Glomerular visceral epithelial cell (primary cell): ENCODE measurements around the gene PDPR.
"Not testable (repeated sequence)": the region's sequence is repeated elsewhere in the genome, so short reads cannot be mapped to it uniquely, and the experiment has no call there.

Experiments
- DNase-seq: peaks from one replicate; pipeline ENCODE4 v3.0.0-alpha.2; 2016; ENCODE audit errors: extremely low spot score

Gene PDPR

DNA sequence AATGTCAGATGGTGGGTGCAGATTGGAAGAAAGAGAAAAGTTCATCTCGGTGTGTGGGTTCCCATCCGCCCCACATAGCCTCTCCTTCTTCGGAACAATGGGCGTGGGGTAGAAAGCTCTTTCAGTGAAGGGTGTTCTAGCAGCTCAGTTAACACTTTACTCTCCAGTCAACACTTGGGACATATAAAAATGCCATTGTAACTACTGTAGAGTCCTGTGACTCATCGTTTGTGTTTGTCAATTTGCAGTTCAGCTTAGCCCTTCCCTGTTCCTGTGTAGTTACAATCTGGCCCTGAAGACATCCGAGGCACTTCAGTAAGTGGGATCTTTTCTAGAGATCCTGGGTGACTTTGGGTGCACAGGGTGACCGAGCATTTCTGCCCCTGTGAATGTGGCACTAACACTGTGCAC is 47.9 kb downstream of the PDPR start:
- peak; percentile 25 for DNase-seq

DNA sequence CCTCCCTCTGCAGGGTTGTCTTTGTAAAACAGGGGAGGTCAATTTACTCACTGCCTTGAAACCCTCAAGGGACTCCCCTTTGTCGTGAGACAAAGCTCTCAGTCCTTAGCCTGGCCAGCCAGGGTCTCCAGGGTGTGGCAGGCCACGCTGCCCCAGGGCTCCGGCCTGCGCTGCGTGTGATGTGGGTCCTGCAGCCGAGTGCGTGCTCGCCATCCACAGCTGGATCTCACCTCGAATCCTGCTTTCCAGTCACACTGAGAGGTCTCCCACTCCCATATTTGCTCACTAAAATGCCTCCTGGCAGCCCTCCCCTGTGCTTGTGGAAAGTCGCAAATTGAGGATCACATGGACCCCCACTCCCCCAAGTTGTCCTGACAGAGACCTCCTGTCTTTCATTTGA is 49.5 kb downstream of the PDPR start:
- DNase-seq = no peak

DNA sequence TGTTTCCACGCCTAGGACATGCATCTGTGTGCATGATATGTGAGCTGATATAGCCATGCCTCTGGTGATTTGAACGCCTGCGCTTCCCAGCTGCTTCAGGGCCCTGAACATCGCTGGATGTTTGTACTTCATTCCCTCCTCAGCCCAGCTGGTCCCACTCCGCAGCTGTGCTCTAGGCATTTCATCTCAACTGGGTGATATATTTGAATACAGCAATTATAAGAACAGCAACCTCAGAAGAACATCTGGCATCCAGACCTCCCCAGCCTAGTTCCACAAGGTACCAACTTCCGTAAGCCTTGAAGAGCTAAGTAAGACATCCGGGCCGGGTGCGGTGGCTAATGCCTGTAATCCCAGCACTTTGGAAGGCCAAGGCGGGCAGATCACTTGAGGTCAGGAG is 52.6 kb downstream of the PDPR start:
- DNase-seq = not testable (repeated sequence)

DNA sequence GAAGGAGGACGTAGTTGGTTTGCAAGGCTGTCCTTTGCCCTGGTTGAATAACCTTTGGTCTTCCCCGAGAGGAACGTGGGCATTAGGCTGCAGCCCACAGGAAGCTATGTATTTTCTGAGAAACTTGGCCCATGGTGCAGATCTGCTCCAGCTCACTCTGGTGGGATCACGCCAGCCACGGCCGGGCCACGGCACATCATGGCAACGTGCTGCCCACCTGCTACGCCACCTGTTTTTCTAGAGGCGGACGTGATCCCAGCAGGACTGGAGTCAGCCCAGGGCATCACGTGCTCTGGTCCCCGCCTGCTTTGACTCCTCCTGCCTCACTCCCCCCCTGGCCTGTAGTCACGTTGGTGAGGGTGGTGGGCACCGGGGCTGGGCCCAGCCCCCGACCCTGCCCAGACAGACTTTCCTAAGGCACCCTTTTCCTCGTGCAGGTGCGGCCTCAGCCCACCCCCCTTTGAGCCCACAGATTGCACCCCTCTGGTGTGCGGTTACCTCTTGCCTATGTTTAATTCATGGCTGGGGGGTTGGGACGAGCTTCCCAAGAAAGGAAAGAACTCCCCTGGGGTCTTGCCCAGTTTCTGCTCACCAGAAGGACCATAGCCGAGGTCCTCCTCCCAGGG is 59.2 kb downstream of the PDPR start, which contains the start of gene CLEC18C:
CLEC18C (plus strand) TSS at position 576 of the 626 bp plus-strand sequence. CDS start 492 bp downstream, outside the sequence.
- DNase-seq = not testable (repeated sequence)

DNA sequence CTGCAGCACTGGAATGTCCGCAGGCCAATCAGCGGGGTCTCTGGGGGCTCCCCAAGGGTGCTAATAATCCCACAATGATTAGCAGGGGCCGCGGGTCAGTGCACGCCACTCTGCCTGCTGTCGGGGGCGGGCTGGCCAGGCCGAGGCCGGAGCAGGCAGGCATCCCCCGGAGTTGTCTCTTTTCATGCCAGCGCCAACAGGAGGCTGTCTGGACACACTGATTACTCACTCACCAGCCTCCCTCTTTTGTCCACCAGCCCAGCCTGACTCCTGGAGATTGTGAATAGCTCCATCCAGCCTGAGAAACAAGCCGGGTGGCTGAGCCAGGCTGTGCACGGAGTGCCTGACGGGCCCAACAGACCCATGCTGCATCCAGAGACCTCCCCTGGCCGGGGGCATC is 59.8 kb downstream of the PDPR start:
- DNase-seq = not testable (repeated sequence)

DNA sequence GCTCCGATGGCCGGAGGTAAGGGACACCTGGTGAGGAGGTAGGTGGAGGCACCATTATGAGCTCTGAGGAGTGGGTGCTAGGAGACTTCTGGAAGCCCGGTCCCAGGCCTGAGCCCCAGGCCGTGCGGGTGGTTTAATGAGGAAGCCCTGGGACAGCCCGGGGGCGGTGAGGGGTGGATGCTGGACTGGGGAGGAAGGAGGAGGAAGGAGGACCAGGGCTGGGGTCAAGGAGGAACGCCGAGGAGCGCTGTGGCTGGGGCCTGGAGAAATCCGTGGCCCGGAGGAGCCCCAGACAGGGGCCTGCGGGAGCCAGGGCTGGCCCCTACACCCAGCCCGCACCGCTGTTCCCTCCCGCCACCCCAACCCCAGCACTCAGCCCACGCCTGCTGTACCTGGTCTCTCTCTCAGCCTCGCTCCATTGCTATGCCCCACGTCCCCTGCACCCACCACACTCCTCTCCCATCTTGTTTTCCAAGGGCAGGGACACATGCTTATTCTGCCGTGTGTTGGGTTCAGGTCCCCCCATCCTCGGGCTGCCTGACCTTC is 60.3 kb downstream of the PDPR start:
- DNase-seq = not testable (repeated sequence)

DNA sequence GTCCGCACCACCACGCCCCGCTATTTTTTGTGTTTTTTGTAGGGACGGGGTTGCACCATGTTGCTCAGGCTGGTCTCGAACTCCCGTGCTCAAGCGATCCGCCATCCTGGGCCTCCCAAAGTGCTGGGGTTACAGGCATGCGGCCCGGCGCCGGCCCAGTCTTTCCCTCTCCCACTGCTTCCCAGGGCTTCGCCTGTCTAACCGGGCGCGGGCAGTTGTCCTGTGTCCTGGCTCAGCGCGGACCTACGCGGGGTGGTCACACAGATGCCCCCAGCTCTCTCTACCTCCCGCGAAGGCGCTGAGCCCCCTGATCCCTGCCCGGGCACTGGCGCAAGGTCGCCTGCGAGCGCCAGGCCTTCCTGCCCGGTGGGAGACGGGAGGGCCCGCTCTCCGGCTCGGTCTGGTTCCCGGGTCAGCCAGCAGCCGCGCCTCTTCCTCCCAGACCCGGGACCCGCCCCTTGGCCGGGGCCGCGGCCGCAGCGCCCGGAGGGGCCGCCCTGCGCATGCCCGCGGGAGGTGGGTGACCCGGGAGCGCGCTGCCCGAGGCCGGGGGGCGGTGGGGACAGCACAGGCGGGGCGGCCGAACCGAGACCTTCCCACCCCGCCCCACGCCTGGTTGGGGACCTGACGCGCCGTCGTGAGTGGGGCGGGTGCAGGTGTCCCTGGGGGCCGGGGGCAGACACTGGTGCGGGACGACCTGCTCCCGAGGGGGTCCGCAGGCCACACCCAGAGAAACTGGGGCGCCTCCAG is 73.9 kb downstream of the PDPR start:
- DNase-seq = not testable (repeated sequence)

DNA sequence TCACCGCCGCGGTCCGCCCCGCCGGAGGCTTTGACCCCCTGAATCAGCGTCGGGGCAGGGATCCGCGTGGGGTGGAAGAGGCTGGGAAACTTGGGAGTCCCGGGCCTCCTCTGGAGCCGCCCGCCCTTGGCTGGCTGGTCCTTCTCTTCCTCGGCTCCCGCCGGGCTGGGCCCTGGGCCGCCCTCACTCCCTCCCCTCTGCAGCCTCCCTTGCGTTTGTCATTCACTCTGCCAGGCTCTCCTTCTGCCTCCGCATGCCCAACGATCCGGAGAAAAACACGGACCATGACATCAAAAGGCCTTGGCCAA is 74.4 kb downstream of the PDPR start:
- not testable (repeated sequence) for DNase-seq

DNA sequence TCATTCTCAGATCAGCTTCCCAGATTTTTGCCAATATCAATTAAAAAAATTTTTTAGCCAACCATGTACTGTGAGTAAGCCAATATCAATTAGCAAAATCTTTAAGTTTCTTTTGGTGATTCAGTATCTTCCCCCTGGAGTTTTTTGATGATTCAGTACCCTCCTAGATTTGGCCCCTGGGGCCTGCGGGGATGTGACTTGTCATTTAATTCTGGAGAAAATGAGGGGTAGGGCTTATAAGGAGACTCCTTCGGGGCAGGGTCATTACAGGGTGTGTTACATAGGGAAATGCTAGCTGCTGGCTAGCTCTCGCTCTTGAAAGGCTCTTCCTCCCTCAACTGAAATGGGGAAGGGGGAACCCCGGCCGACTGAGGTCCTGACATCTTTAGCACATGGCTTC is 76.4 kb downstream of the PDPR start:
- DNase-seq = not testable (repeated sequence)

DNA sequence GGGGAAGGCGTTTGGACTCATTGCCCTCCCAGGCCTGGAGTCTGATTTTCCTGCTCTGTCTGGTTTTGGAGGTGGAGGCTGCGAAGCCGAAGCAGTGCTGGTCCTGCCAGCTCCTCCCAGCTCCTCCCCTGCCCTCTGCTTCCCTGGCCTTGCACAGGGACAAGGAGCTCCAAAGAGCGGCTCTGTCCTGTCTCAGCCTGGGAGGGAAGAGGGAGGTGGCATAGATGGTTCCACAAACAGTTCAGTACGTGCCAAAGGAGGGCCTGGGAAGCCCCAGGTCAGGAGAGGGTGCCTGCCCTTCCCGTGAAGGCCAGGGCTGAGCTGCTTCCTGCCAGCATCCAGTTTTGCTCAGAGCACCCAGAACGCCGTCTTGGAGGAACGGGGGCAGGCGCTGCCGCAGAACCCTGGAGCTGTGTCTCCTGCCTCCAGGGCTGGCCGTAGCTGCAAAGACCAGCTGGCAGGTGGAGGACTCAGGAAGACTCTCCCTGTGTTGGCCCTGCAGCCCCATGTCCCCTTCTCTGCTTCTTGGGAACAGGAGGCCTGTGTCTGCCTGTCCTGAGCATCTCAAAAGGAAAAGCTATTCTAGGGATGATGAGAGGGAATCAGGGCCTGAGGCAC is 82.7 kb downstream of the PDPR start:
- DNase-seq = not testable (repeated sequence)

DNA sequence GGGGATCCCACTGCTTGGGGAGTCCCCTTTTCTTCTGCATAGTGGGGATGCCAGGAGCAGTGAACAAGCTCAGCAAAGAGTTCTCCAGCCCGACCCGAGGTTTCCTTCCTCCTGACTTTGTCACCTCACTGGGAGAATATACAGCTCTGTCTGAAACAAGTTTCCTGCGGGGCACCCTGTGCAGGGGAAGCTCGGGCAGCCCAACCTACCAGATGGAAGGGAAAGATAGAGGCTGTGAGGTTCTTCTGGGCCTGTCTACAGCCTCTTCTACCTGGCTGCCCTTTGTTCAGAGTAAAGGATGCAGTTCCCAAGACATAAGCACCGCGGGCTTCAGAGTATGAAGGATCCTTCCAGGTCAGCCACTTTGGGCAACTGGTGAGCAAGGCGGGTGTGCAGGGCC is 83.5 kb downstream of the PDPR start:
- DNase-seq = not testable (repeated sequence)

DNA sequence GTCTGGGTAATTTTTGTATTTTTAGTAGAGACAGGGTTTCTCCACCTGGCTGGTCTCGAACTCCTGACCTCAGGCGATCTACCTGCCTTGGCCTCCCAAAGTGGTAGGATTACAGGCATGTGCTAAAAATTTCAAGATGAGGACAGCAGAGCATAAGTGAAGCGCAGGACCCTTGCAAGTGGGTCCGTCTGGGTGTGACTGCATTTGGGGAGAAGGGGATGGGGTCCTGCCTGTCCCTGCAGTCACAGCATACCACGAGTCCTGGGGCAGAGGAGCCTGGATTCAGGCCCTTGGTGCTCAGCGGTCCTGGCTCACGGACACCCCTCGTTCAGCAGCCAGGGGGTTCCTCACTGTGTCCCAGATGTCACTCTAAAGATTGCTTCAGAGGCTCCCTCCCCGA is 84.1 kb downstream of the PDPR start:
- DNase-seq = not testable (repeated sequence)

DNA sequence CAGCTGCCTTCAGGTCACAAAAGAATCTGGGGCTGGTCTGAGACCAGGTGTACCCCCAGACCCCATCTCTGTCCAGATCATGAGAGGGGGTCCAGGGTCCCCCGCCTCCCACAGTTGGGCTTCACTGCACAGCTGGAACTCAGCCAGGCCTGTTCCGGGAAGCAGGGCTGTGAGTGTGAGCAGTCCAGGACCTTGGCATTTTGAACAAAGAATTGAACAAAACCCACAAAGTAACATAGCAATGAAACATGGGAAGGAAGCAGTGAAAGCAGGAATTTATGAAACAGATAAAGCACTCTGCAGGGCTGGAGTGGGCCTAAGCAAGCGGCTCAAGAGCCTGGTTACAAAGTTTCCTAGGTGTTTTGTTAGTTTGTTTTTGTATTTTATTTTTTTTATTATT is 84.5 kb downstream of the PDPR start:
- peak; percentile 1 for DNase-seq

DNA sequence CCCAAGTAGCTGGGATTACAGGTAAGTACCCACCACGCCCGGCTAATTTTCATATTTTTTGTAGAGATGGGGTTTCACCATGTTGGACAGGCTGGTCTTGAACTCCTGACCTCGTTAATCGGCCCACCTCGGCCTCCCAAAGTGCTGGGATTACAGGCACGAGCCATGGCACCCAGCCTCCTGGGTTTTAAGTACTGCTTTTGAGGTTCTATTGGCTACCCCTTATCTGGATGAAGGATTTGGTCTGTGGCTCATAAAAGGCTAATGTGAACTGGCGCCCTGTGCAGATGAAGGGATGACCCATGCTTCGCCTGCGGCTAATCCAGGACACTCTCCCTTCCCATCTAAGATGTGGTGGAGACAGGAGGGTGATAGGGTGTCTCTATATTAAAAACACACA is 85.0 kb downstream of the PDPR start:
- not testable (repeated sequence) for DNase-seq

DNA sequence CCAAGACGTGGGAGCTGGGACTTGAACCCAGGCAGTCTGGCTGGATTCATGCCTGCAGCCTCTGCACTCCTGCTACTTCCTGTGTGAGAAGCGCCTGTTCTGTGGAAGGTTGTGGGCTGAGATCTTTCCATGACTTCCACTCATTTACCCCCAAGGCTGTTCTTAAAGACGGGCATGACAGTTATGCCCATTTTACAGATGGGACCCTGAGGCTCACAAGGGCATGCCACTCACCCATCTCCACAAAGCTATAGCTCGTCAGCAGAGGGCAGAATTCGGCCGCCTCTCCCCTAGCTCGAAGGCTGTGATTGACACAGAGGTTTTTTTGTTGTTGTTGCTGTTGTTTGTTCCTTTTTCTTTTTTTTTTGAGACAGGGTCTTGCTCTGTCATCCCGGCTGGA is 85.9 kb downstream of the PDPR start:
- not testable (repeated sequence) for DNase-seq

DNA sequence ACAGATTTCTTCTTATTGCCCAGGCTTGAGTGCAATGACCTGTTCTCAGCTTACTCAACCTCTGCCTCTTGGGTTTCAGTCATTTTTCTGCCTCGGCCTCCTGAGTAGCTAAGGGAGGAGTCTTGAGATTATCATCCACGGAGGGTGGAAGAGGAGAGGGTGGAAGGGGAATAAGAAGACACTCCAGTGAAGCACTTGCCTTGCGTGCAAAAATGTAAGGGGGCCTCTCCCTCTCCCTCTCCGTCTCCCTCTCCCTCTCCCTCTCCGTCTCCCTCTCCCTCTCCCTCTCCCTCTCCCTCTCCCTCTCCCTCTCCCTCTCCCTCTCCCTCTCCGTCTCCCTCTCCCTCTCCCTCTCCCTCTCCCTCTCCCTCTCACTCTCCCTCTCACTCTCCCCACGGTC is 89.4 kb downstream of the PDPR start:
- not testable (repeated sequence) for DNase-seq

DNA sequence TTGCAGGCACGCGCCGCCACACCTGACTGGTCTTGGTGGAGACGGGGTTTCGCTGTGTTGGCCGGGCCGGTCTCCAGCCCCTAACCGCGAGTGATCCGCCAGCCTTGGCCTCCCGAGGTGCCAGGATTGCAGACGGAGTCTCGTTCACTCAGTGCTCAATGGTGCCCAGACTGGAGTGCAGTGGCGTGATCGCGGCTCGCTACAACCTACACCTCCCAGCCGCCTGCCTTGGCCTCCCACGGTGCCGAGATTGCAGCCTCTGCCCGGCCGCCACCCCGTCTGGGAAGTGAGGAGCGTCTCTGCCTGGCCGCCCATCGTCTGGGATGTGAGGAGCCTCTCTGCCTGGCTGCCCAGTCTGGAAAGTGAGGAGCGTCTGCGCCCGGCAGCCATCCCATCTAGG is 89.9 kb downstream of the PDPR start:
- DNase-seq = not testable (repeated sequence)

DNA sequence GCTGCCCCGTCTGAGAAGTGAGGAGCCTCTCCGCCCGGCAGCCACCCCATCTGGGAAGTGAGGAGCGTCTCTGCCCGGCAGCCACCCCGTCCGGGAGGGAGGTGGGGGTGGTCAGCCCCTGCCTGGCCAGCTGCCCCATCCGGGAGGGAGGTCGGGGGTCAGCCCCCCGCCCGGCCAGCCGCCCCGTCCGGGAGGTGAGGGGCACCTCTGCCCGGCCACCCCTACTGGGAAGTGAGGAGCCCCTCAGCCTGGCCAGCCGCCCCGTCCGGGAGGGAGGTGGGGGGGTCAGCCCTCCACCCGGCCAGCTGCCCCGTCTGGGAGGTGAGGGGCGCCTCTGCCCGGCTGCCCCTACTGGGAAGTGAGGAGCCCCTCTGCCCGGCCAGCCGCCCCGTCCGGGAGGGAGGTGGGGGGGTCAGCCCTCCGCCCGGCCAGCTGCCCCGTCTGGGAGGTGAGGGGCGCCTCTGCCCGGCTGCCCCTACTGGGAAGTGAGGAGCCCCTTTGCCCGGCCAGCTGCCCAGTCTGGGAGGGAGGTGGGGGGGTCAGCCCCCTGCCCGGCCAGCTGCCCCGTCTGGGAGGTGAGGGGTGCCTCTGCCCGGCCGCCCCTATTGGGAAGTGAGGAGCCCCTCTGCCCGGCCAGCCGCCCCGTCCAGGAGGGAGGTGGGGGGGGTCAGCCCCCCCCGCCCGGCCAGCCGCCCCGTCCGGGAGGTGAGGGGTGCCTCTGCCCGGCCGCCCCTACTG is 90.7 kb downstream of the PDPR start:
- not testable (repeated sequence) for DNase-seq

DNA sequence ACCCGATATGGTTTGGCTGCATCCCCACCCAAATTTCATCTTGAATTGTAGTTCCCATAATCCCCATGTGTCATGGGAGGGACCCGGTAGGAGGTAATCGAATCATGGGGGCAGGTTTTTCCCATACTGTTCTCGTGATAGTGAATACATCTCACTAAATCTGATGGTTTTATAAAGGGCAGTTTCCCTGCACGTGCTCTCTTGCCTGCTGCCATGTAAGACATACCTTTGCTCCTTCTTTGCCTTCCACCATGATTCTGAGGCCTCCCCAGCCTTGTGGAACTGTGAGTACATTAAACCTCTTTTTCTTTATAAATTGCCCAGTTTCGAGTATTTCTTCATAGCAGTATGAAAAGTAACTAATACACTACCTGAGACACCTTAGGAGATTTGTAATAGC is 92.2 kb downstream of the PDPR start:
- DNase-seq = not testable (repeated sequence)
